Motor neuron (in vitro differentiated cells): ENCODE results near the gene MKNK1. TPM values are rescaled to one million over a fixed set of nuclear protein-coding genes. Genes with fewer than 3 reads are reported as not detected.

ENCODE experiments used
- ATAC-seq, 8 experiments: fragments of 200-7000 bp; cut with Tn5 transposase; replicated peaks in 6 of 8; 2 replicates each; pipeline ENCODE4 v1.8.0; 2021; ENCODE audit warnings: mild to moderate bottlenecking in 8 of 8, moderate library complexity in 8 of 8
- H3K27ac ChIP-seq, 2 donors: fragments of 250-450 bp; sonication (Bioruptor Pico); 2 replicates each; pipeline ENCODE4 v1.9.0; 2021; ENCODE audit warnings: antibody characterized with exemption in 2 of 2, mild to moderate bottlenecking in 2 of 2, moderate library complexity in 1 of 2
- H3K4me1 ChIP-seq, 2 donors: fragments of 250-450 bp; sonication (Bioruptor Pico); replicated peaks in 1 of 2; 2 replicates each; pipeline ENCODE4 v1.6.1; 2021; ENCODE audit warnings: antibody characterized with exemption in 2 of 2, mild to moderate bottlenecking in 2 of 2, moderate library complexity in 1 of 2
- H3K4me3 ChIP-seq, 5 donors: fragments of 250-450 bp; sonication (Bioruptor Pico); 2 replicates each; pipeline ENCODE4 v1.9.0; 2021; ENCODE audit warnings: antibody characterized with exemption in 5 of 5, mild to moderate bottlenecking in 5 of 5, moderate library complexity in 4 of 5
- WGBS, 10 experiments: fragments of 450-650 bp; shearing (Covaris generic); methylation state at CpG; one replicate each; pipeline ENCODE4 v1.0.0; 2022; 5-methylcytosine and 5-hydroxymethylcytosine counted together
- in situ Hi-C, 9 experiments: fragments of 400-800 bp; cut with MboI; loops; one replicate each; pipeline ENCODE4 v1.15.0; 2021; ENCODE audit warnings: low sequenced_read_pairs in 9 of 9, low pct_unique_long_range_greater_than_20kb in 2 of 9; ENCODE audit not compliant: unreplicated experiment in 9 of 9
- total RNA-seq, 8 experiments: library from RNA; unstranded; fragments of 300-600 nt; gene quantifications; 2 replicates each; pipeline versions ENCODE4 v1.2.3 to v1.2.4, GENCODE V29; 2022

Gene MKNK1
- total RNA-seq, 8 experiments from 2014 or later, result 7.0 to 34.1 (median 15.5) TPM

DNA sequence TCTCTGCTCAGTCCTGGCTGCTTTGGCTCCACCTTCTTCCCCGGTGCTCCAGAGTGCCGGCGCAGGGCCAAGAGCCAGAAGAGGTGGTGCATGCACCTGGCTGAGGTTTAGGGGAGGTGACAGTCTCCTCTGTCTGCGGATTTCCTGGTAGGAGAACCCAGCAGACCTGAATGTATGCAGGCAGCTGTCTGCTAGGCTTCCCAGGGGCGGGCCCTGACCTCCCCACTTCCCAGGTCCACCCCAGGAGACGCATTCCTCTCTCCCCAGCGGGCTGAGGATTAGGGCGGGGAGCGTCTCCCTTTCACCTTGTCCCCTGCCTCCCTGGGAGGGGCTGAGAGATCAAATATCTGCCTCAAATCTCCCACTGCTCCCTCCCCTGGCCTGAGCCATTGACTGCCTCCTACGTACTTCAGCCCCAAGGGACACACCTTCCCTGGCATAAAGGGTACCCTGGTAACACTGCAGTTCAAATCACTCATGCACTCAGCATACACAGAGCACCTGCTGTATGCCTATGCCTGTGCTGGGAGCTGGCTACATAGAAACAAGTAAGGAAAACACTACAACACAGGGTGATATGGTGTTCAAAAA lies 87.0 kb downstream of the MKNK1 start:
- Histone ChIP-seq H3K27ac (no peak overlapping the region), H3K4me3 (no peak overlapping the region), H3K4me1 (peaks cover 2 to 6% of the 10 kb centered on the region in 2 donors)
- 0 to 21% (median 13%) methylated on average over 1 to 7 of the region's 10 CpGs; no CpG with 5 or more reads in 5 of the 10 experiments for WGBS, 10 experiments
- ATAC-seq, result peak in 2 of 8 experiments; percentile 57 to 78
- in situ Hi-C loops, result no loop called here

- no peak for ATAC-seq
- in situ Hi-C loops, result no loop called here
- Histone ChIP-seq H3K4me3 (no peak overlapping the region), H3K4me1 (peaks cover 2 to 6% of the 10 kb centered on the region in 2 donors), H3K27ac (no peak overlapping the region)
- 31 to 87% (median 57%) methylated on average over 1 to 12 of the region's 12 CpGs for WGBS, 10 experiments
Measured at GRCh38 chr1:46516200-46516950, 87.7 kb downstream of the MKNK1 start.

- Histone ChIP-seq H3K4me1 (peaks cover 2 to 6% of the 10 kb centered on the region in 2 donors), H3K27ac (no peak overlapping the region), H3K4me3 (no peak overlapping the region)
- no peak for ATAC-seq
- in situ Hi-C loops, result no loop called here
- WGBS, 10 experiments, result 70 to 100% (median 90%) methylated on average over 2 to 4 of the region's 6 CpGs; no CpG with 5 or more reads in 6 of the 10 experiments
Measured at GRCh38 chr1:46515576-46515975, 88.5 kb downstream of the MKNK1 start.

- in situ Hi-C loops, result no loop called here
- 8 to 100% (median 71%) methylated on average over 2 to 5 of the region's 5 CpGs; no CpG with 5 or more reads in 3 of the 10 experiments for WGBS, 10 experiments
- Histone ChIP-seq H3K27ac (no peak overlapping the region), H3K4me1 (no peaks in the 10 kb centered on the region), H3K4me3 (no peak overlapping the region)
- ATAC-seq, result no peak
Measured at GRCh38 chr1:46513536-46513935, 90.5 kb downstream of the MKNK1 start.

DNA sequence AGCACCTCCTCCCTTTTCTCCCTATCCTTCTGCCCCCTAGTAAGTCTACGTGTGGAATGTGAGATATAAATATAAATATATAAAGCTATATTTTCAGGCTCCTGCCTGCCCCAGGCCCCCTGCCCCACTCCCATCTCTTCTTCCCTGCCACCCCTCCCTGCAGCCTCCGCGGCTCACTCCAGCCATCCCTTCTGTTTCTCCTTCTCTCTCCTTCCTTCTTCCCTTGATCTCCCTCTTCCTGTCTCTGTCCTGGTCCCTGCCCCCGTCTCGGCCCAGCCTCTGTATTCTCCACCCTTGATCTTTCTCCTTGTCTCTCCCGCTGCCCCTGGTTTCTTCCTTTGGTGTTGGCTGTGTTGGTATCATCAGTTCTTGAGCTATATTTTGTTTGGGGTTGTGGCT lies 91.3 kb downstream of the MKNK1 start:
- ATAC-seq, result no peak
- Histone ChIP-seq H3K4me3 (no peak overlapping the region), H3K27ac (no peak overlapping the region), H3K4me1 (no peaks in the 10 kb centered on the region)
- 17 to 86% (median 60%) methylated on average over 1 to 3 of the region's 6 CpGs; no CpG with 5 or more reads in 5 of the 10 experiments for WGBS, 10 experiments
- in situ Hi-C loops, result no loop called here

GRCh38 chr1:46512135-46512791 lies 91.8 kb downstream of the MKNK1 start:
- in situ Hi-C loops, result no loop called here
- 0 to 81% (median 63%) methylated on average over 1 to 20 of the region's 23 CpGs; no CpG with 5 or more reads in 4 of the 10 experiments for WGBS, 10 experiments
- H3K4me1 ChIP-seq, result no peaks in the 10 kb centered on the region
- no peak for ATAC-seq
- no peak overlapping the region for H3K4me3 ChIP-seq
- H3K27ac ChIP-seq, result no peak overlapping the region

GRCh38 chr1:46510998-46511365 lies 93.1 kb downstream of the MKNK1 start:
- 0 to 50% (median 28%) methylated on average over 1 to 6 of the region's 8 CpGs; no CpG with 5 or more reads in 7 of the 10 experiments for WGBS, 10 experiments

GRCh38 chr1:46510341-46510997 lies 93.6 kb downstream of the MKNK1 start:
- in situ Hi-C loops, result no loop called here
- Histone ChIP-seq H3K4me3 (no peak overlapping the region), H3K4me1 (no peaks in the 10 kb centered on the region), H3K27ac (no peak overlapping the region)
- WGBS, 10 experiments, result 81 to 100% (median 90%) methylated on average over 1 to 19 of the region's 19 CpGs; no CpG with 5 or more reads in 5 of the 10 experiments
- ATAC-seq, result no peak

More at GRCh38 chr1:46510998-46511365, 93.1 kb downstream of the MKNK1 start:
- ATAC-seq, result no peak
- no peaks in the 10 kb centered on the region for H3K4me1 ChIP-seq
- no peak overlapping the region for H3K4me3 ChIP-seq
- in situ Hi-C loops, result no loop called here
- no peak overlapping the region for H3K27ac ChIP-seq

DNA sequence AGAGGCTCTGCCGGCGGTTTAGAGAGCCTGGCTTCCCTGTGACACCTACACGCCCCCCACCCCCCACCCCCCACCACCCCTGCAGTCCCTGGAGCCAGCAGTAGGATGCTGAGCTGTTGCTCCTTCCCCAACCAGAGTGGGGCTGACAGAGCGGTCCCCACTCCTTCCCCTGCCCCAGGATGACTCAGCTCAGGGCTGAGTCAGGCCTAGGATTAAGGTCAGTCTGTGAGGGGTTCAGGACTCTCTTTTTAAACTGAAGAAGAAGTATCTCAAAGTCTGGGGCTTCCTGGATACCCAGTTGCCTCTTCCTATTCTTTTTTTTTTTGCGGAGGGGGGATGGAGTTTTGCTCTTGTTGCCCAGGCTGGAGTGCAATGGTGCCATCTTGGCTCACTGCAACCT lies 95.3 kb downstream of the MKNK1 start:
- H3K4me1 ChIP-seq, result no peaks in the 10 kb centered on the region
- WGBS, 10 experiments, result 60 to 83% methylated on average over 1 of the region's 5 CpGs; no CpG with 5 or more reads in 8 of the 10 experiments
- no peak overlapping the region for H3K4me3 ChIP-seq
- H3K27ac ChIP-seq, result no peak overlapping the region
- ATAC-seq, result peak in 2 of 8 experiments; percentile 64 to 74
- in situ Hi-C loops, result no loop called here

Other genes starting within 250 kb of the MKNK1 start
- gene FAAH, start 210.0 kb downstream of the MKNK1 start, total RNA-seq, result 10 to 100 TPM in 1 of 8 experiments, 1 to 10 TPM in 7; 1.7 to 10.5 (median 8.3) TPM
- gene DMBX1, start 114.4 kb downstream of the MKNK1 start, total RNA-seq, result 1 to 10 TPM in 1 of 8 experiments, under 1 TPM in 4, not detected in 3; 0.13 to 1.4 (median 0.15) TPM
- gene KNCN, start 52.6 kb downstream of the MKNK1 start, total RNA-seq, result 1 to 10 TPM in 1 of 8 experiments, under 1 TPM in 6, not detected in 1; 0.13 to 1.4 (median 0.32) TPM
- gene MOB3C, start 12.5 kb upstream of the MKNK1 start, total RNA-seq, result 10 to 100 TPM in 2 of 8 experiments, 1 to 10 TPM in 5, under 1 TPM in 1; 0.60 to 11.3 (median 4.8) TPM
- gene ATPAF1, start 64.1 kb upstream of the MKNK1 start, total RNA-seq, result 10 to 100 TPM; 39.9 to 77.6 (median 50.8) TPM
- gene TEX38, start 67.6 kb upstream of the MKNK1 start, total RNA-seq, result 1 to 10 TPM in 4 of 8 experiments, under 1 TPM in 4; 0.36 to 2.5 (median 1.0) TPM
- 10 to 100 TPM; 14.5 to 56.9 (median 31.0) TPM for gene EFCAB14, start 114.8 kb upstream of the MKNK1 start, total RNA-seq
- 1 to 10 TPM in 1 of 8 experiments, under 1 TPM in 1, not detected in 6; 0.14 to 5.4 TPM for gene CYP4B1, start 194.8 kb upstream of the MKNK1 start, total RNA-seq